Lower leg skin (tissue), 3 donors: ENCODE data around the gene ITPRID1.

Experiments used
- POLR2A ChIP-seq, 2 donors: fragments of 450-650 bp; IDR thresholded peaks; one replicate each; pipeline ENCODE4 v1.6.1; 2016 to 2017; ENCODE audit warnings: antibody characterized with exemption in 2 of 2, mild to moderate bottlenecking in 1 of 2, moderate library complexity in 1 of 2
- TF ChIP-seq, protein P1 (sequence below), 3 donors: fragments of 450-650 bp; IDR thresholded peaks; one replicate each; pipeline ENCODE4 v1.5.1; 2016; ENCODE audit warnings: antibody characterized with exemption in 3 of 3, mild to moderate bottlenecking in 3 of 3, moderate library complexity in 2 of 3

DNA sequence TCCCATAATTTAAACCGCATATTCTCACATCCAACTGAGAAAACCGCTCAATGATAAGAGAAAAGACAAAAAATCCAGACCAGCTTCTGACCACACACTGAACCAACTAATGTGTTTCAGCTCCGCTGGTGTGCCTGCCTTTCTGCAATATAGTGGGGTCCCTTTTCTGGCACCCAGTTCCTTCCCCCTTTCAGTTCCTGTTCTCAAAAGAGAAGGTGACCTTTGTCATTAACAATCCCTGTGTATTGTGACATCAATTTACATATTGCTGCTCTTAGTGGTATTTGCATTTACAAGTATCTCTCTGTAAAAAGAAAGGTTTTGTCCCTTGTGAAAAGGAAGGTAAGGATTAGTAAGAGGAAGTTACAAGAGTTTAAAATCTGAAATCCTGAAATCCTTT, 174.5 kb downstream of the ITPRID1 start:
- TF ChIP-seq, protein P1, sequence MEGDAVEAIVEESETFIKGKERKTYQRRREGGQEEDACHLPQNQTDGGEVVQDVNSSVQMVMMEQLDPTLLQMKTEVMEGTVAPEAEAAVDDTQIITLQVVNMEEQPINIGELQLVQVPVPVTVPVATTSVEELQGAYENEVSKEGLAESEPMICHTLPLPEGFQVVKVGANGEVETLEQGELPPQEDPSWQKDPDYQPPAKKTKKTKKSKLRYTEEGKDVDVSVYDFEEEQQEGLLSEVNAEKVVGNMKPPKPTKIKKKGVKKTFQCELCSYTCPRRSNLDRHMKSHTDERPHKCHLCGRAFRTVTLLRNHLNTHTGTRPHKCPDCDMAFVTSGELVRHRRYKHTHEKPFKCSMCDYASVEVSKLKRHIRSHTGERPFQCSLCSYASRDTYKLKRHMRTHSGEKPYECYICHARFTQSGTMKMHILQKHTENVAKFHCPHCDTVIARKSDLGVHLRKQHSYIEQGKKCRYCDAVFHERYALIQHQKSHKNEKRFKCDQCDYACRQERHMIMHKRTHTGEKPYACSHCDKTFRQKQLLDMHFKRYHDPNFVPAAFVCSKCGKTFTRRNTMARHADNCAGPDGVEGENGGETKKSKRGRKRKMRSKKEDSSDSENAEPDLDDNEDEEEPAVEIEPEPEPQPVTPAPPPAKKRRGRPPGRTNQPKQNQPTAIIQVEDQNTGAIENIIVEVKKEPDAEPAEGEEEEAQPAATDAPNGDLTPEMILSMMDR (IDR thresholded peaks at IDR 0.05), result no peak
- TF ChIP-seq POLR2A (IDR thresholded peaks at IDR 0.05), result no peak
